Mesenchymal stem cell (in vitro differentiated cells and primary cell): ENCODE measurements around the gene GDPD4.
A peak's percentile ranks its signal among the peaks of the same experiment; 100 is the strongest.

Experiments
- DNase-seq: peaks from one replicate; pipeline ENCODE4 v3.0.0-alpha.2; 2013
- H2AFZ ChIP-seq: one replicate; pipeline ENCODE4 v1.6.1; 2013; ENCODE audit warnings: low read depth, mild to moderate bottlenecking, control low read depth, inconsistent platforms, low read length, moderate library complexity
- H2AK5ac ChIP-seq: 2 replicates; pipeline ENCODE4 v1.6.1; 2013; ENCODE audit warnings: low read length, moderate library complexity, mild to moderate bottlenecking, inconsistent platforms; ENCODE audit not compliant: severe bottlenecking
- H2BK120ac ChIP-seq: one replicate; pipeline ENCODE4 v1.6.1; 2013; ENCODE audit warnings: low read depth, mild to moderate bottlenecking, inconsistent platforms, low read length, moderate library complexity
- H2BK12ac ChIP-seq, 2 experiments: one replicate each; pipeline ENCODE4 v1.6.1; 2013; ENCODE audit warnings: inconsistent platforms in 2 of 2, low read length in 2 of 2, mild to moderate bottlenecking in 2 of 2, moderate library complexity in 2 of 2, control low read depth in 1 of 2
- H2BK15ac ChIP-seq: one replicate; pipeline ENCODE4 v1.6.1; 2013; ENCODE audit warnings: mild to moderate bottlenecking, low read depth, inconsistent platforms; ENCODE audit not compliant: poor library complexity, severe bottlenecking
- H2BK5ac ChIP-seq: 2 replicates; pipeline ENCODE4 v1.6.1; 2013; ENCODE audit warnings: low read depth, mild to moderate bottlenecking, low read length, control low read depth, inconsistent platforms; ENCODE audit not compliant: poor library complexity, severe bottlenecking
- H3K14ac ChIP-seq, 2 experiments: one replicate each; pipeline ENCODE4 v1.6.1; 2013; ENCODE audit warnings: inconsistent platforms in 2 of 2, low read length in 2 of 2, control low read depth in 1 of 2, mild to moderate bottlenecking in 1 of 2, moderate library complexity in 1 of 2
- H3K18ac ChIP-seq, 2 experiments: one replicate each; pipeline ENCODE4 v1.6.1; 2013; ENCODE audit warnings: inconsistent platforms in 2 of 2, low read length in 2 of 2, control low read depth in 1 of 2, low read depth in 1 of 2, mild to moderate bottlenecking in 1 of 2
- H3K23ac ChIP-seq, 2 experiments: one replicate each; pipeline ENCODE4 v1.6.1; 2013; ENCODE audit warnings: inconsistent platforms in 2 of 2, low read length in 2 of 2, mild to moderate bottlenecking in 2 of 2, moderate library complexity in 2 of 2, control low read depth in 1 of 2
- H3K27ac ChIP-seq: 2 replicates; pipeline ENCODE4 v1.5.1; 2013; ENCODE audit warnings: mild to moderate bottlenecking, moderate library complexity, low read length, control low read depth, inconsistent platforms; ENCODE audit not compliant: poor library complexity, severe bottlenecking
- H3K27me3 ChIP-seq, 2 experiments: 2 replicates each; pipeline versions ENCODE4 v1.6.1 to v1.7.0; 2013; ENCODE audit warnings: low read length in 2 of 2, mild to moderate bottlenecking in 2 of 2, moderate library complexity in 2 of 2, control low read depth in 1 of 2, inconsistent platforms in 1 of 2; ENCODE audit not compliant: control insufficient read depth in 1 of 2, insufficient read depth in 1 of 2
- H3K36me3 ChIP-seq, 2 experiments: 2 replicates each; pipeline versions ENCODE4 v1.6.1 to v1.7.0; 2013; ENCODE audit warnings: low read length in 2 of 2, control low read depth in 1 of 2, inconsistent platforms in 1 of 2, low read depth in 1 of 2, mild to moderate bottlenecking in 1 of 2; ENCODE audit not compliant: insufficient read depth in 2 of 2, control insufficient read depth in 1 of 2
- H3K4ac ChIP-seq, 2 experiments: one replicate each; pipeline ENCODE4 v1.6.1; 2013; ENCODE audit warnings: inconsistent platforms in 2 of 2, low read length in 2 of 2, mild to moderate bottlenecking in 2 of 2, moderate library complexity in 2 of 2, control low read depth in 1 of 2, low read depth in 1 of 2
- H3K4me1 ChIP-seq: 2 replicates; pipeline ENCODE4 v1.6.1; 2013; ENCODE audit warnings: low read depth, low read length, control low read depth; ENCODE audit not compliant: control insufficient read depth, insufficient read depth
- H3K4me2 ChIP-seq: 2 replicates; pipeline ENCODE4 v1.6.1; 2013; ENCODE audit warnings: low read length, mild to moderate bottlenecking, inconsistent platforms; ENCODE audit not compliant: poor library complexity, severe bottlenecking
- H3K4me3 ChIP-seq, 2 experiments: 2 replicates each; pipeline versions ENCODE4 v1.5.1 to v1.7.0; 2013; ENCODE audit warnings: low read length in 2 of 2, mild to moderate bottlenecking in 2 of 2, control low read depth in 1 of 2, low read depth in 1 of 2; ENCODE audit not compliant: insufficient read depth in 1 of 2
- H3K79me1 ChIP-seq: replicated peaks from 2 replicates; pipeline ENCODE4 v1.6.1; 2013; ENCODE audit warnings: mild to moderate bottlenecking, control low read depth, low read length, inconsistent platforms; ENCODE audit not compliant: poor library complexity, severe bottlenecking
- H3K9ac ChIP-seq: 2 replicates; pipeline ENCODE4 v1.7.0; 2013; ENCODE audit warnings: mild to moderate bottlenecking, low read length, moderate library complexity
- H3K9me3 ChIP-seq: 2 replicates; pipeline ENCODE4 v1.7.0; 2013; ENCODE audit warnings: mild to moderate bottlenecking, low read length; ENCODE audit not compliant: control insufficient read depth
- H4K8ac ChIP-seq: one replicate; pipeline ENCODE4 v1.6.1; 2013; ENCODE audit warnings: inconsistent platforms, mild to moderate bottlenecking, low read length, moderate library complexity
- H4K91ac ChIP-seq: one replicate; pipeline ENCODE4 v1.6.1; 2013; ENCODE audit warnings: mild to moderate bottlenecking, low read length, inconsistent platforms
- WGBS: methylation state at CpG from one replicate; pipeline ENCODE4 v1.1.7; 2013; ENCODE audit warnings: mixed read lengths; 5-methylcytosine and 5-hydroxymethylcytosine counted together

Gene GDPD4

DNA sequence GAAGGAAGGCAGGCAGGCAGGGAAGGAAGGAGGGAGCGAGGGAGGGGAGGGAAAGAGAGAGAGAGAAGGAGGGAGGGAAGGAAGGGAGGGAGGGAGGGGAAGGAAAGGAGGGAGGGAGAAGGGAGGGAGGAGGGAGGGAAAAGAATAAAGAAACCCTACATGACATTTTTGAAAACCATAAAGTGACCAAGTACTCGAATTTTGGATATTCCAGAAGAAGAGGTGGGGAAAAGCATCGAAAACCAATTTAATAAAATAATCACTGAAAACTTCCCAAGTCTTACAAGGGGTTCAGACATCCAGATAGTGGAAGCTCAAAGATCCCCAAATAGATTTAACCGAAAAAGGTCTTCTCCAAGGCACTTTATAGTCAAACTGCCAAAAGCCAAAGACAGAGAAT, 11.7 kb downstream of the GDPD4 start:
- Histone ChIP-seq H3K4me1 (peaks cover 5% of the 10 kb centered on the region), H2BK5ac (no peak overlapping the region), H2BK12ac (no peak overlapping the region), H2BK120ac (no peak overlapping the region), H3K27ac (no peak overlapping the region), H3K79me1 (no peaks in the 10 kb centered on the region), H3K4me3 (no peak overlapping the region), H3K18ac (no peak overlapping the region), H4K8ac (no peak overlapping the region), H2AFZ (no peak overlapping the region), H3K36me3 (no peaks in the 10 kb centered on the region), H3K9me3 (no peaks in the 10 kb centered on the region), H3K23ac (no peak overlapping the region), H3K27me3 (no peaks in the 10 kb centered on the region), H3K4me2 (no peak overlapping the region), H3K9ac (no peak overlapping the region), H3K14ac (no peak overlapping the region), H2AK5ac (no peak overlapping the region), H4K91ac (no peak overlapping the region), H3K4ac (no peak overlapping the region), H2BK15ac (no peak overlapping the region)
- DNase-seq, result no peak
- WGBS, result 81% methylated on average over 4 of the region's 4 CpGs

DNA sequence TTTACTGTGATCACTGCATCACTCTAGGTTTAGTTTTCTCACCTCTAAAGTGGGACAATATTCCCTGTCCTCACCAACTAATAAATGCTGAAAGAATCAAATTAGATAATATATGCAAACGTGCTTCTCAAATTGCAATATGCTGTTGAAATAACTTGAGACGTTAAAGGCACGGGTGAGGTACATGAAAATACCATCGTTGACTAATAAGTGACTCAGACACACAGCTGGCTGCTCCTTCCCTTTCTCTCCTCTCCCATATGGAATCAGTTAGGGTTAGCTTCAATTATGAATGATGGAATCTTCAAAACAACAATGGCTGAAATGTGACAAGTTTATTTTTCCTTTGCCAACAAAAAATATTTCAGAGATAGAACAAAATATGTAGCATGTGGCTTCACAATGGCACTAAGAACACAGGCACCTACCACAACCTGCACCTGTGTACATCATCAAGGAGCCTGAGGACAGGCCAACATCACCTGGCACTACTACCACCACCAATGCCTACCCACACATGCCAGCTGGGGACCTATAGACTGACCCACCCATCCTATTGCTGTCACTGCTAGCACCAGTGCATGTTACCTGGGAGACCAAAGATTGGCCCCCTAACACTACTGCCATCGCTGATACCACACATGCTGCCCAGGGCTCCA, 13.7 kb downstream of the GDPD4 start:
- Histone ChIP-seq H3K79me1 (no peaks in the 10 kb centered on the region), H3K9ac (no peak overlapping the region), H2BK120ac (no peak overlapping the region), H4K91ac (peak overlapping the region; percentile 30), H3K9me3 (no peaks in the 10 kb centered on the region), H3K4ac (no peak overlapping the region), H4K8ac (no peak overlapping the region), H3K14ac (peak overlapping the region in 1 of 2 experiments; percentile 77), H3K27ac (no peak overlapping the region), H2BK5ac (no peak overlapping the region), H3K18ac (peak overlapping the region in 1 of 2 experiments; percentile 43), H3K4me1 (peaks cover 5% of the 10 kb centered on the region), H2BK15ac (no peak overlapping the region), H3K4me2 (no peak overlapping the region), H2AFZ (no peak overlapping the region), H3K27me3 (no peaks in the 10 kb centered on the region), H2AK5ac (no peak overlapping the region), H3K36me3 (no peaks in the 10 kb centered on the region), H3K4me3 (no peak overlapping the region), H3K23ac (no peak overlapping the region), H2BK12ac (peak overlapping the region in 1 of 2 experiments; percentile 54)
- peak; percentile 64 for DNase-seq
- WGBS, result 25% methylated on average over 4 of the region's 5 CpGs

- Histone ChIP-seq H3K9me3 (no peaks in the 10 kb centered on the region), H3K27me3 (no peaks in the 10 kb centered on the region), H4K8ac (no peak overlapping the region), H4K91ac (no peak overlapping the region), H2AK5ac (no peak overlapping the region), H3K27ac (no peak overlapping the region), H3K4ac (no peak overlapping the region), H2BK120ac (no peak overlapping the region), H3K4me2 (no peak overlapping the region), H3K4me1 (peaks cover 5% of the 10 kb centered on the region), H3K23ac (no peak overlapping the region), H2AFZ (no peak overlapping the region), H2BK12ac (no peak overlapping the region), H3K36me3 (no peaks in the 10 kb centered on the region), H3K9ac (no peak overlapping the region), H3K18ac (no peak overlapping the region), H3K14ac (no peak overlapping the region), H2BK5ac (no peak overlapping the region), H3K4me3 (no peak overlapping the region), H2BK15ac (no peak overlapping the region), H3K79me1 (no peaks in the 10 kb centered on the region)
- no peak for DNase-seq
- 90% methylated on average over 2 of the region's 3 CpGs for WGBS
Measured at GRCh38 chr11:77287136-77287535, 14.3 kb downstream of the GDPD4 start.

- Histone ChIP-seq H2BK120ac (no peak overlapping the region), H3K27me3 (no peaks in the 10 kb centered on the region), H3K4me2 (no peak overlapping the region), H2AFZ (no peak overlapping the region), H3K79me1 (no peaks in the 10 kb centered on the region), H3K18ac (no peak overlapping the region), H3K9ac (no peak overlapping the region), H4K91ac (no peak overlapping the region), H4K8ac (no peak overlapping the region), H3K9me3 (no peaks in the 10 kb centered on the region), H2AK5ac (no peak overlapping the region), H3K14ac (no peak overlapping the region), H3K23ac (no peak overlapping the region), H2BK15ac (no peak overlapping the region), H3K4me1 (peaks cover 5% of the 10 kb centered on the region), H3K4me3 (no peak overlapping the region), H2BK12ac (no peak overlapping the region), H3K36me3 (no peaks in the 10 kb centered on the region), H2BK5ac (no peak overlapping the region), H3K4ac (no peak overlapping the region), H3K27ac (no peak overlapping the region)
- 91% methylated on average over 6 of the region's 6 CpGs for WGBS
- no peak for DNase-seq
Measured at GRCh38 chr11:77284476-77285468, 16.7 kb downstream of the GDPD4 start.
